ENCODE measurements around the gene RPL37A.

The RPL37A gene

DNA sequence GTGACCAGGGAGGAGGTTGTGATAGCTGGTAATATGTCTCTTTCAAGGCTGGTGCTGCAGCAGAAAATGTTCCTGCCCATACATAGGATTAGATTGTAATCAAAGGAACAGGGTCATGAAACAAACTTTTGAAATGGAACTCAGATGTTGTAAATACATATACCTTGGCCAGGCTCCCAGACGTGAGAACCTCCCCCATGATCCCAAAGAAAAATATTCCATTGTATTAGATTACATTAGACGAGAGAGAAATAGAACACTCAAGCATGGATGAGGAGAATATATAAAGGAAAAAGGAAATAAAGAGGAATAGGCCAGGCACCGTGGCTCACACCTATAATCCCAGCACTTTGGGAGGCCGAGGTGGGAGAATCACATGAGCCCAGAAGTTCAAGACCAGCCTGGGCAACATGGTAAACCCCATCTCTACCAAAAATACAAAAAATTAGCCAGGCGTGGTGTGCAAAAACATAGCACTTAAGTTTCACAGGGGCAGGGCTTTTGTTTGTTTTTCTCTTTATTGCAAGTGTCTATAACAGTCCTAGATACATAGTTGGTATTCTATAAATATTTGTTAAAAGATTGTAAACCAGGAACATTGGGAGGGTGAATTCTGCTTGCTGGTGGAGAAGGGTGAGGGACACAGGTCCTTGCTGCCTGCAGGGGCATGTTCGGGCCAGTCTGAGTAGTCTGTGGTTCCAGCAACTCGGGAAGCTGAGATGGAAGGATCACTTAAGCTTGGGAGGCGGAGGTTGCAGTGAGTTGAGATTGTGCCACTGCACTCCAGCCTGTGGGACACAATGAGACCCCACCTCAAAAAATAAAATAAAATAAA is 52.8 kb downstream of the RPL37A start:
- peaks cover 29% of the 10 kb centered on the region for H4K20me1 ChIP-seq
- TF ChIP-seq Cebpa-rat (IDR thresholded peaks at IDR 0.05), result no peak
- peaks cover 30% of the 10 kb centered on the region for H3K4me1 ChIP-seq
- H3K9ac ChIP-seq, result no peak overlapping the region
- no peak overlapping the region for H3K4me2 ChIP-seq
- peaks cover 44% of the 10 kb centered on the region for H3K27me3 ChIP-seq
- no peaks in the 10 kb centered on the region for H3K9me3 ChIP-seq
- no peak overlapping the region for H3K4me3 ChIP-seq
- no peak overlapping the region for H3K27ac ChIP-seq
- H3K36me3 ChIP-seq, result no peaks in the 10 kb centered on the region

DNA sequence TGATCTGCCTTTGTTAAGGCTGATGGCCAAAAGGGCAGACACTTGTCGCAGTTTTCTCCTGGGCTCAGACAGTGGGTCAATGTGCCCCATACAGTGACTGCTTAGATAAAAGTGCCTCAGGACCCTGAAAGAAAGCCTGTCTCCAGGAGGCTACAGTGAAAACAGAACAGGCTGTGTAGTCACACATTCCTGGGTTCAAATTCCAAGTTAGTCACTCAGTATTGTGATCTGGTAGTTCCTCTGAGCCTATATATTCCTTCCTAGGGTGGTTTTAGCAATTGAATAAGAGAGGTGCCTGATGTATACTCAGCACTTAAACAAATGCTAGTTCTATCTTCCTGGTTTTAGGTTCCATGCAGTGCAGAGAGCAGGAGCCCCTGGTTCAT is 54.4 kb downstream of the RPL37A start:
- Histone ChIP-seq H3K9ac (no peak overlapping the region), H4K20me1 (peaks cover 29% of the 10 kb centered on the region), H3K36me3 (no peaks in the 10 kb centered on the region), H3K4me2 (no peak overlapping the region), H3K4me3 (no peak overlapping the region), H3K27me3 (peaks cover 54% of the 10 kb centered on the region), H3K27ac (no peak overlapping the region), H3K4me1 (peaks cover 41% of the 10 kb centered on the region), H3K9me3 (no peaks in the 10 kb centered on the region)
- no peak for TF ChIP-seq Cebpa-rat (IDR thresholded peaks at IDR 0.05)
